ENCODE results near the gene DMAP1.

GRCh38 chr1:44260792-44261170 is 47.5 kb downstream of the DMAP1 start:
- TF ChIP-seq EZH2 (IDR thresholded peaks at IDR 0.05; ENCODE audit: borderline replicate concordance, low read length), result no peak
- TF ChIP-seq, protein P1, sequence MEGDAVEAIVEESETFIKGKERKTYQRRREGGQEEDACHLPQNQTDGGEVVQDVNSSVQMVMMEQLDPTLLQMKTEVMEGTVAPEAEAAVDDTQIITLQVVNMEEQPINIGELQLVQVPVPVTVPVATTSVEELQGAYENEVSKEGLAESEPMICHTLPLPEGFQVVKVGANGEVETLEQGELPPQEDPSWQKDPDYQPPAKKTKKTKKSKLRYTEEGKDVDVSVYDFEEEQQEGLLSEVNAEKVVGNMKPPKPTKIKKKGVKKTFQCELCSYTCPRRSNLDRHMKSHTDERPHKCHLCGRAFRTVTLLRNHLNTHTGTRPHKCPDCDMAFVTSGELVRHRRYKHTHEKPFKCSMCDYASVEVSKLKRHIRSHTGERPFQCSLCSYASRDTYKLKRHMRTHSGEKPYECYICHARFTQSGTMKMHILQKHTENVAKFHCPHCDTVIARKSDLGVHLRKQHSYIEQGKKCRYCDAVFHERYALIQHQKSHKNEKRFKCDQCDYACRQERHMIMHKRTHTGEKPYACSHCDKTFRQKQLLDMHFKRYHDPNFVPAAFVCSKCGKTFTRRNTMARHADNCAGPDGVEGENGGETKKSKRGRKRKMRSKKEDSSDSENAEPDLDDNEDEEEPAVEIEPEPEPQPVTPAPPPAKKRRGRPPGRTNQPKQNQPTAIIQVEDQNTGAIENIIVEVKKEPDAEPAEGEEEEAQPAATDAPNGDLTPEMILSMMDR (conservative IDR thresholded peaks at IDR 0.05 in 1 of 2, IDR thresholded peaks at IDR 0.05 in 1 of 2; ENCODE audit: extremely low read depth in 1 of 2, insufficient read depth in 1 of 2, low read depth in 1 of 2, low read length in 2 of 2), result no peak
